ENCODE results near the gene IL17RD.

IL17RD gene

GRCh38 chr3:57131210-57131588 lies 34.0 kb downstream of the IL17RD start:
- Histone ChIP-seq H3K4me1 (ENCODE audit: control insufficient read depth, insufficient read depth, low read length) (peaks cover 23% of the 10 kb centered on the region), H3K27ac (ENCODE audit: insufficient read depth, low read depth, low read length, poor library complexity, severe bottlenecking) (no peak overlapping the region), H3K36me3 (ENCODE audit: control insufficient read depth, insufficient read depth, low read length) (no peaks in the 10 kb centered on the region), H3K9me3 (ENCODE audit: control insufficient read depth, low read length) (no peaks in the 10 kb centered on the region), H3K4me3 (ENCODE audit: insufficient read depth, low read depth, low read length) (no peak overlapping the region), H3K27me3 (ENCODE audit: control insufficient read depth, insufficient read depth, low read length, poor library complexity, severe bottlenecking) (peaks cover 82% of the 10 kb centered on the region)
- 24 to 27% methylated on average over 4 of the region's 4 CpGs for WGBS, 2 experiments

GRCh38 chr3:57130571-57131209 lies 34.5 kb downstream of the IL17RD start:
- Histone ChIP-seq H3K27ac (ENCODE audit: insufficient read depth, low read depth, low read length, poor library complexity, severe bottlenecking) (peak overlapping the region; percentile 70), H3K27me3 (ENCODE audit: control insufficient read depth, insufficient read depth, low read length, poor library complexity, severe bottlenecking) (peaks cover 82% of the 10 kb centered on the region), H3K36me3 (ENCODE audit: control insufficient read depth, insufficient read depth, low read length) (no peaks in the 10 kb centered on the region), H3K4me3 (ENCODE audit: insufficient read depth, low read depth, low read length) (no peak overlapping the region), H3K4me1 (ENCODE audit: control insufficient read depth, insufficient read depth, low read length) (peaks cover 23% of the 10 kb centered on the region), H3K9me3 (ENCODE audit: control insufficient read depth, low read length) (no peaks in the 10 kb centered on the region)
- WGBS, 2 experiments = 1 to 3% methylated on average over 14 of the region's 14 CpGs

- Histone ChIP-seq H3K27ac (ENCODE audit: insufficient read depth, low read depth, low read length, poor library complexity, severe bottlenecking) (no peak overlapping the region), H3K36me3 (ENCODE audit: control insufficient read depth, insufficient read depth, low read length) (no peaks in the 10 kb centered on the region), H3K9me3 (ENCODE audit: control insufficient read depth, low read length) (no peaks in the 10 kb centered on the region), H3K27me3 (ENCODE audit: control insufficient read depth, insufficient read depth, low read length, poor library complexity, severe bottlenecking) (peaks cover 67% of the 10 kb centered on the region), H3K4me3 (ENCODE audit: insufficient read depth, low read depth, low read length) (no peak overlapping the region), H3K4me1 (ENCODE audit: control insufficient read depth, insufficient read depth, low read length) (peaks cover 23% of the 10 kb centered on the region)
- WGBS, 2 experiments = 67% methylated on average over 12 to 14 of the region's 14 CpGs
These were observed 36.1 kb downstream of the IL17RD start for GRCh38 chr3:57128826-57129667.

- Histone ChIP-seq H3K27ac (ENCODE audit: insufficient read depth, low read depth, low read length, poor library complexity, severe bottlenecking) (no peak overlapping the region), H3K4me3 (ENCODE audit: insufficient read depth, low read depth, low read length) (no peak overlapping the region), H3K36me3 (ENCODE audit: control insufficient read depth, insufficient read depth, low read length) (no peaks in the 10 kb centered on the region), H3K4me1 (ENCODE audit: control insufficient read depth, insufficient read depth, low read length) (peaks cover 23% of the 10 kb centered on the region), H3K27me3 (ENCODE audit: control insufficient read depth, insufficient read depth, low read length, poor library complexity, severe bottlenecking) (peaks cover 56% of the 10 kb centered on the region), H3K9me3 (ENCODE audit: control insufficient read depth, low read length) (no peaks in the 10 kb centered on the region)
- WGBS, 2 experiments = 89 to 93% methylated on average over 11 of the region's 11 CpGs
These were observed 37.1 kb downstream of the IL17RD start for GRCh38 chr3:57127891-57128518.

- no peaks in the 10 kb centered on the region for H3K36me3 ChIP-seq (ENCODE audit: control insufficient read depth, insufficient read depth, low read length)
- no peak overlapping the region for H3K27ac ChIP-seq (ENCODE audit: insufficient read depth, low read depth, low read length, poor library complexity, severe bottlenecking)
- H3K9me3 ChIP-seq (ENCODE audit: control insufficient read depth, low read length) = no peaks in the 10 kb centered on the region
- WGBS, 2 experiments = 68 to 75% methylated on average over 4 of the region's 4 CpGs
- peaks cover 39% of the 10 kb centered on the region for H3K27me3 ChIP-seq (ENCODE audit: control insufficient read depth, insufficient read depth, low read length, poor library complexity, severe bottlenecking)
- H3K4me1 ChIP-seq (ENCODE audit: control insufficient read depth, insufficient read depth, low read length) = peaks cover 21% of the 10 kb centered on the region
- H3K4me3 ChIP-seq (ENCODE audit: insufficient read depth, low read depth, low read length) = no peak overlapping the region
These were observed 38.9 kb downstream of the IL17RD start for GRCh38 chr3:57126244-57126643.

GRCh38 chr3:57120451-57121174 lies 44.5 kb downstream of the IL17RD start:
- no peak overlapping the region for H3K4me3 ChIP-seq (ENCODE audit: insufficient read depth, low read depth, low read length)
- H3K9me3 ChIP-seq (ENCODE audit: control insufficient read depth, low read length) = no peaks in the 10 kb centered on the region
- no peak overlapping the region for H3K27ac ChIP-seq (ENCODE audit: insufficient read depth, low read depth, low read length, poor library complexity, severe bottlenecking)
- no peaks in the 10 kb centered on the region for H3K36me3 ChIP-seq (ENCODE audit: control insufficient read depth, insufficient read depth, low read length)
- H3K4me1 ChIP-seq (ENCODE audit: control insufficient read depth, insufficient read depth, low read length) = no peaks in the 10 kb centered on the region
- WGBS, 2 experiments = 90 to 94% methylated on average over 10 of the region's 10 CpGs
- H3K27me3 ChIP-seq (ENCODE audit: control insufficient read depth, insufficient read depth, low read length, poor library complexity, severe bottlenecking) = no peaks in the 10 kb centered on the region

GRCh38 chr3:57120040-57120439 lies 45.1 kb downstream of the IL17RD start:
- H3K36me3 ChIP-seq (ENCODE audit: control insufficient read depth, insufficient read depth, low read length) = no peaks in the 10 kb centered on the region
- no peaks in the 10 kb centered on the region for H3K9me3 ChIP-seq (ENCODE audit: control insufficient read depth, low read length)
- WGBS, 2 experiments = 92 to 94% methylated on average over 3 of the region's 3 CpGs
- H3K4me3 ChIP-seq (ENCODE audit: insufficient read depth, low read depth, low read length) = no peak overlapping the region
- H3K4me1 ChIP-seq (ENCODE audit: control insufficient read depth, insufficient read depth, low read length) = no peaks in the 10 kb centered on the region
- no peaks in the 10 kb centered on the region for H3K27me3 ChIP-seq (ENCODE audit: control insufficient read depth, insufficient read depth, low read length, poor library complexity, severe bottlenecking)
- H3K27ac ChIP-seq (ENCODE audit: insufficient read depth, low read depth, low read length, poor library complexity, severe bottlenecking) = no peak overlapping the region

GRCh38 chr3:57118254-57118653 lies 46.9 kb downstream of the IL17RD start:
- H3K4me1 ChIP-seq (ENCODE audit: control insufficient read depth, insufficient read depth, low read length) = no peaks in the 10 kb centered on the region
- 25 to 58% methylated on average over 2 to 3 of the region's 3 CpGs for WGBS, 2 experiments
- no peak overlapping the region for H3K4me3 ChIP-seq (ENCODE audit: insufficient read depth, low read depth, low read length)
- no peaks in the 10 kb centered on the region for H3K27me3 ChIP-seq (ENCODE audit: control insufficient read depth, insufficient read depth, low read length, poor library complexity, severe bottlenecking)
- H3K9me3 ChIP-seq (ENCODE audit: control insufficient read depth, low read length) = no peaks in the 10 kb centered on the region
- no peaks in the 10 kb centered on the region for H3K36me3 ChIP-seq (ENCODE audit: control insufficient read depth, insufficient read depth, low read length)
- H3K27ac ChIP-seq (ENCODE audit: insufficient read depth, low read depth, low read length, poor library complexity, severe bottlenecking) = no peak overlapping the region

GRCh38 chr3:57116501-57116900 lies 48.7 kb downstream of the IL17RD start:
- 89 to 93% methylated on average over 3 of the region's 3 CpGs for WGBS, 2 experiments
- no peaks in the 10 kb centered on the region for H3K4me1 ChIP-seq (ENCODE audit: control insufficient read depth, insufficient read depth, low read length)
- no peaks in the 10 kb centered on the region for H3K9me3 ChIP-seq (ENCODE audit: control insufficient read depth, low read length)
- H3K36me3 ChIP-seq (ENCODE audit: control insufficient read depth, insufficient read depth, low read length) = no peaks in the 10 kb centered on the region
- no peak overlapping the region for H3K27ac ChIP-seq (ENCODE audit: insufficient read depth, low read depth, low read length, poor library complexity, severe bottlenecking)
- no peak overlapping the region for H3K4me3 ChIP-seq (ENCODE audit: insufficient read depth, low read depth, low read length)
- no peaks in the 10 kb centered on the region for H3K27me3 ChIP-seq (ENCODE audit: control insufficient read depth, insufficient read depth, low read length, poor library complexity, severe bottlenecking)

- no peak overlapping the region for H3K27ac ChIP-seq (ENCODE audit: insufficient read depth, low read depth, low read length, poor library complexity, severe bottlenecking)
- no peaks in the 10 kb centered on the region for H3K36me3 ChIP-seq (ENCODE audit: control insufficient read depth, insufficient read depth, low read length)
- H3K4me1 ChIP-seq (ENCODE audit: control insufficient read depth, insufficient read depth, low read length) = peaks cover 15% of the 10 kb centered on the region
- WGBS, 2 experiments = 86 to 88% methylated on average over 5 of the region's 5 CpGs
- no peaks in the 10 kb centered on the region for H3K9me3 ChIP-seq (ENCODE audit: control insufficient read depth, low read length)
- H3K4me3 ChIP-seq (ENCODE audit: insufficient read depth, low read depth, low read length) = no peak overlapping the region
- H3K27me3 ChIP-seq (ENCODE audit: control insufficient read depth, insufficient read depth, low read length, poor library complexity, severe bottlenecking) = no peaks in the 10 kb centered on the region
These were observed 52.9 kb downstream of the IL17RD start for GRCh38 chr3:57112206-57112605.

Measured in ectodermal cell (in vitro differentiated cells).